ENCODE results near the gene TEAD1. TPM values are rescaled to one million over a fixed set of nuclear protein-coding genes. Genes with fewer than 3 reads are reported as not detected.

Gene TEAD1
- total RNA-seq, 1 donor from 2014 or later: 62.5 TPM

DNA sequence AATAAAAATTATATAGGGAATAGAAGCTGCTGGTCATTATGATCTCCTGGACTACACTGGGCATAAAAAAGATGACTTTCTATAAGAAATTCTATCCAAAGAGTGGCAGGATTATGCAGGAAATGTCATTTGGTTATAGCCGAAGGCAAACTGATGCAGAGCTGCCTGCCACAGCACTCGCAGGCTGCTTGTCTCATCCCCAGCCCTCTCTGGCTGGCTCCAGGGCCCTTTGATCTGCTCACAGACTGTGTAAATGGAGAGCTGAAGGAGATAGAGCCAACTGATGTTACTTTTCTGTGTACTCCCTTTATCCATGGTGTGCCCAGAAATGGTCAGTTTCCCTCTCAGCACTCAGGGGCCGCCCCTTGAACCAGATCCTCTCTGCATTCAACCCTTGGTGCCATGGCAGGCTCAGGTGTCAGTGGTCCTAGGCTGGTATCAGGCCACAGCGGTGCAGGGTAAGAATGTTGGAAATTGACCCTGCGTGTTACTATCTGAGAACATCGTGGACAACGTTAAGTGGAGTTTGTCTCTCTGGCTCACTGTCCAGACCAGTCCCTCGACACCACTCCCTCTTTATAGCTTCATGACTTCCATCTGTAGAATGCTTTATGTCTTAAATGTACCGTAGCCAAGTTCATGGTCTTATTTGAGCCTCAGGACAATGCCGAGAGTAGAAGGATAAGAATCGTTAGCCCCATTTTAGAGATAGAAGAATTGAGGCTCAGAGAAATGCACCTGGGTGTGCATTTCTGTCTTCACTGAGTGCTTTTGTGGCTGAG, 27.8 kb downstream of the TEAD1 start:
- Mint-ChIP-seq H3K9me3 (ENCODE audit: unreplicated experiment) (peaks cover 2% of the 10 kb centered on the region), H3K4me1 (ENCODE audit: low read depth, unreplicated experiment) (peaks cover 23% of the 10 kb centered on the region), H3K27ac (ENCODE audit: unreplicated experiment) (no peak overlapping the region), H3K27me3 (ENCODE audit: unreplicated experiment) (peaks cover 6% of the 10 kb centered on the region), H3K4me3 (ENCODE audit: unreplicated experiment) (no peak overlapping the region), H3K36me3 (ENCODE audit: unreplicated experiment) (no peaks in the 10 kb centered on the region)
- no peak for DNase-seq
- TF ChIP-seq, protein P1, sequence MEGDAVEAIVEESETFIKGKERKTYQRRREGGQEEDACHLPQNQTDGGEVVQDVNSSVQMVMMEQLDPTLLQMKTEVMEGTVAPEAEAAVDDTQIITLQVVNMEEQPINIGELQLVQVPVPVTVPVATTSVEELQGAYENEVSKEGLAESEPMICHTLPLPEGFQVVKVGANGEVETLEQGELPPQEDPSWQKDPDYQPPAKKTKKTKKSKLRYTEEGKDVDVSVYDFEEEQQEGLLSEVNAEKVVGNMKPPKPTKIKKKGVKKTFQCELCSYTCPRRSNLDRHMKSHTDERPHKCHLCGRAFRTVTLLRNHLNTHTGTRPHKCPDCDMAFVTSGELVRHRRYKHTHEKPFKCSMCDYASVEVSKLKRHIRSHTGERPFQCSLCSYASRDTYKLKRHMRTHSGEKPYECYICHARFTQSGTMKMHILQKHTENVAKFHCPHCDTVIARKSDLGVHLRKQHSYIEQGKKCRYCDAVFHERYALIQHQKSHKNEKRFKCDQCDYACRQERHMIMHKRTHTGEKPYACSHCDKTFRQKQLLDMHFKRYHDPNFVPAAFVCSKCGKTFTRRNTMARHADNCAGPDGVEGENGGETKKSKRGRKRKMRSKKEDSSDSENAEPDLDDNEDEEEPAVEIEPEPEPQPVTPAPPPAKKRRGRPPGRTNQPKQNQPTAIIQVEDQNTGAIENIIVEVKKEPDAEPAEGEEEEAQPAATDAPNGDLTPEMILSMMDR (IDR thresholded peaks at IDR 0.05; ENCODE audit: partially characterized antibody, unreplicated experiment): no peak

- H3K9me3 Mint-ChIP-seq (ENCODE audit: unreplicated experiment): peaks cover 2% of the 10 kb centered on the region
- H3K4me1 Mint-ChIP-seq (ENCODE audit: low read depth, unreplicated experiment): peaks cover 17% of the 10 kb centered on the region
- H3K4me3 Mint-ChIP-seq (ENCODE audit: unreplicated experiment): no peak overlapping the region
- no peak for DNase-seq
- no peaks in the 10 kb centered on the region for H3K36me3 Mint-ChIP-seq (ENCODE audit: unreplicated experiment)
- H3K27ac Mint-ChIP-seq (ENCODE audit: unreplicated experiment): no peak overlapping the region
- H3K27me3 Mint-ChIP-seq (ENCODE audit: unreplicated experiment): peaks cover 6% of the 10 kb centered on the region
- TF ChIP-seq, protein P1 (IDR thresholded peaks at IDR 0.05; ENCODE audit: partially characterized antibody, unreplicated experiment): no peak
Measured at GRCh38 chr11:12702999-12703453, 28.8 kb downstream of the TEAD1 start.

- TF ChIP-seq, protein P1 (IDR thresholded peaks at IDR 0.05; ENCODE audit: partially characterized antibody, unreplicated experiment): no peak
- no peaks in the 10 kb centered on the region for H3K36me3 Mint-ChIP-seq (ENCODE audit: unreplicated experiment)
- no peak for DNase-seq
- H3K4me3 Mint-ChIP-seq (ENCODE audit: unreplicated experiment): no peak overlapping the region
- H3K27ac Mint-ChIP-seq (ENCODE audit: unreplicated experiment): no peak overlapping the region
- peaks cover 2% of the 10 kb centered on the region for H3K9me3 Mint-ChIP-seq (ENCODE audit: unreplicated experiment)
- peaks cover 3% of the 10 kb centered on the region for H3K27me3 Mint-ChIP-seq (ENCODE audit: unreplicated experiment)
- H3K4me1 Mint-ChIP-seq (ENCODE audit: low read depth, unreplicated experiment): peaks cover 12% of the 10 kb centered on the region
Measured at GRCh38 chr11:12704049-12704448, 29.8 kb downstream of the TEAD1 start.

DNA sequence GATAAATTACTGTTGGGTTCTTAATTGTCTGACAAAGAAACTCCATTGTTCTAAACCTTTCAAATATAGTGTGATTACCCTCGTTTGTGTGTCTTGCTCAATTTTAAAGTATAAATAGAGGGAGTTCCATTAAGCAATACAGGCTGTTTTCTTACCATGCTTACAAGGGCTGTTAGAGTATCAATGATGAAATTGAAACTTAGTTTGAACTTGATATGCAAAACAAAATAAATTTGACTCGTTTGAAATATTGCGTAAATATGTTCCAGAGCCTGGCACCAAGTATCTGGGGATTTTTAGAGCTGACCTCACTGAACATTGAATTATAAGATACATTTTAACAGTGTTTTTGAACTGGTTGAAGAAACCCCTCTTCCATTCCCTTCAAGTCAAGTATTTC, 31.7 kb downstream of the TEAD1 start:
- no peak overlapping the region for H3K27ac Mint-ChIP-seq (ENCODE audit: unreplicated experiment)
- H3K4me3 Mint-ChIP-seq (ENCODE audit: unreplicated experiment): no peak overlapping the region
- no peaks in the 10 kb centered on the region for H3K36me3 Mint-ChIP-seq (ENCODE audit: unreplicated experiment)
- no peak for DNase-seq
- H3K27me3 Mint-ChIP-seq (ENCODE audit: unreplicated experiment): peaks cover 3% of the 10 kb centered on the region
- H3K9me3 Mint-ChIP-seq (ENCODE audit: unreplicated experiment): peaks cover 2% of the 10 kb centered on the region
- TF ChIP-seq, protein P1 (IDR thresholded peaks at IDR 0.05; ENCODE audit: partially characterized antibody, unreplicated experiment): no peak
- H3K4me1 Mint-ChIP-seq (ENCODE audit: low read depth, unreplicated experiment): peaks cover 12% of the 10 kb centered on the region
